GOT3 (cell line): ENCODE measurements around the gene GTPBP2.
"Not testable (repeated sequence)": the region's sequence is repeated elsewhere in the genome, so short reads cannot be mapped to it uniquely, and the experiment has no call there.

ENCODE experiments used
- DNase-seq: peaks from one replicate; lab custom pipeline; 2025; ENCODE audit warnings: mixed read lengths; lab: John Stamatoyannopoulos, UW

Gene GTPBP2

DNA sequence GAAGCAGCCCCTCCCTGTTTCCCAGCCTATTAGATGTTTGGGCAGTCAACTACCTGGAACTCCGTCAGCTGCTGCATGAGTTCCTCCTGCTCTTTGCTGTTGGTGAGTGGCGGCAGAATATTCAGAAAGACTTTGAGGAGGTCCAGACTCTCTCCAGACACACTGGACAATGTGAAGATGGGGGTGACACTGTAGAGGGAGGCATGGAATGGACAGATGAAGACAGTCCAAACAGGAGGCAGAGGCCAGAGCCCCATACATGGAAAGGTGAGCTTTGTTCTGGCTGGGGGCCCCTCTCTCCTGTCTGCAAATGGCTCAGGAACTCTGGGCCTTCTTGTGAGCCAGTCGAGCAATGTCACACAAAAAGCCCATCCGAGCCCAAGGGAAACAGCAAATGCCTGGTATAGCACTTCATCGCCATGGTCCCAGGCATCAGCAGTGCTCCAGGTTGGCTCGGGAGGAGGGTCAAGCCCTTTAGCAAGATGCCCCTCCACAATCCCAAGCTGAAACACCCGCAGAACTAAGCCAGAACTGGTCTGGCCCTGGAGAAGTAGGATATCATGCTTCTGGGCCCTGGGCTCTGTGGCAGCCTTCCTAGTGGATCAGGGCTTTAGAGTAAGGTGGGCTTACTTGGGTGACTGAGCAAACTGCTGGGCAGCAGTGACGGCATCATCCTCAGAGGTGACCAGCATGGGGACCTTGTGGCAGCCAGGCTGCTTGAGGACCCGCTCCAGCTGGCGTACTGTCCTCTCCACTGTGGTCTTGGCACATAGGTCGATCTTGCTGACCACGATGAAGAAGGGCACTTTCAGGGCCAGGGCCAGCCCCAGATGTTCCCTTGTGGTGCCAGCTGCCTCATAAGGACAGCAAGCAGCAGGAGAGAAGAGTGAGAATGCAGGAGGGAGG, 4.9 kb downstream of the GTPBP2 start:
- no peak for DNase-seq

GRCh38 chr6:43622541-43622940, 6.5 kb downstream of the GTPBP2 start:
- no peak for DNase-seq

DNA sequence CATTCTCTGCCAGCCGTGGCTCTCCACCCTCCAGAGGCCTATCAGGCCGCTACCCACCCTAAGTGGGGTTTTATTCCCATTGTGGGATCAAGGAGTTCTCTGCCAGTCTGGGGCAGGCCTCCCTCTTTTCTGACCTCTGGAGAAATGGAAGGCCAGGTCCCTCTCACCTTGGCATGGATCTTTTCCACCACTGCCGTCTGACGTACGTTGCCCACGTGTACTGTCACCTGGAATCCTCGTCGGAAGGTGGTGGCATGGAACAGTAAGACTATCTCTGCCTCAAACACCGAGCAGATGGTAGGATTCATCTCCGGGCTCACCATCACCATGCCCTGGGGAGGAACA, 7.3 kb downstream of the GTPBP2 start:
- DNase-seq: no peak

- no peak for DNase-seq
These were observed 7.8 kb downstream of the GTPBP2 start for GRCh38 chr6:43621078-43621835.

GRCh38 chr6:43616725-43617472, 12.2 kb downstream of the GTPBP2 start:
- DNase-seq: no peak

GRCh38 chr6:43614396-43614730, 14.7 kb downstream of the GTPBP2 start:
- DNase-seq: no peak

DNA sequence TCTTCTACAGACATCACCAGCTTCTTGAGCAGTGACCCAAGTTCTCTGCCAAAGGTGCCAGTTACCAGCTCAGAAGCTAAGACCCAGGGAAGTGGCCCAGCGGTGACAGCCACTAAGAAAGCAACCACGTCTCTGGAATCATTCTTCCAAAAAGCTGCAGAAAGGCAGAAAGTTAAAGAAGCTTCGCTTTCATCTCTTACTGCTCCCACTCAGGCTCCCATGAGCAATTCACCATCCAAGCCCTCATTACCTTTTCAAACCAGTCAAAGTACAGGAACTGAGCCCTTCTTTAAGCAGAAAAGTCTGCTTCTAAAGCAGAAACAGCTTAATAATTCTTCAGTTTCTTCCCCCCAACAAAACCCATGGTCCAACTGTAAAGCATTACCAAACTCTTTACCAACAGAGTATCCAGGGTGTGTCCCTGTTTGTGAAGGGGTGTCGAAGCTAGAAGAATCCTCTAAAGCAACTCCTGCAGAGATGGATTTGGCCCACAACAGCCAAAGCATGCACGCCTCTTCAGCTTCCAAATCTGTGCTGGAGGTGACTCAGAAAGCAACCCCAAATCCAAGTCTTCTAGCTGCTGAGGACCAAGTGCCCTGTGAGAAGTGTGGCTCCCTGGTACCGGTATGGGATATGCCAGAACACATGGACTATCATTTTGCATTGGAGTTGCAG, 15.2 kb downstream of the GTPBP2 start:
- DNase-seq: no peak

DNA sequence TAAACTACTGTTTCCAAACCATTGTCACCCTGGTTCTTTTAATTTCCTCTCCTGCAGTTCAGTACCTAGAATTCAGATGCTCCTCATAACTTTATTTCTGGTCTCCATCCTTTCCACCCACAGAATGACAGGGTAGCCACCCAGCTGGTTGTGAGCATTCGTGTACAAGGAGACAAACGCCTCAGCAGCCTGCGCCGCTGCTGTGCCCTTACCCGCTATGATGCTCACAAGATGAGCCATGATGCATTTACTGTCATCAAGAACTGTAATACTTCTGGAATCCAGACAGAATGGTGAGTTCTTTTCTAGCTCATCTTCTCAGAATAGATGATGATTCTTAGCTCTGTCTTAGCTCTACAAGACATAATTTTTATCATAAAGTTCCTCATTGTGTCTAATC, 18.6 kb downstream of the GTPBP2 start:
- DNase-seq: no peak

GRCh38 chr6:43609402-43609801, 19.7 kb downstream of the GTPBP2 start:
- DNase-seq: no peak

GRCh38 chr6:43608807-43609206, 20.3 kb downstream of the GTPBP2 start:
- DNase-seq: no peak

- no peak for DNase-seq
These were observed 20.7 kb downstream of the GTPBP2 start for GRCh38 chr6:43608310-43608763.

DNA sequence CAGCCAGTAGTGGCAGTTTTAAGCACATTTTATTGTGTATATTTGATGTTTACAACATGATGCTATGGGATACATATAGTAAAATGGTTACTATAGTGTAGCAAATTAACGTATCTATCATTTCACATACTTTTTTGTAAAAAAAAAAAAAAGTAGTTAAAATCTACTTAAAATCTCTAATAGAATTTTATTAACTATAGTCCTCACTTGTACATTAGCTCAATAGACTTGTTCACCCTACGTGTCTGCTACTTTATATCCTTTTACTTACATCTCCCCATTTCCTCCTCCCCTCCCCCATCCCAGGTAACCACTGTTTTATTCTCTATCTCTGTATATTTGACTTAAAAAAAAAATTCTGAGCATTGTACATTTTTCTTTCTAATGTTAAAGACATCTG, 23.0 kb downstream of the GTPBP2 start:
- no peak for DNase-seq

DNA sequence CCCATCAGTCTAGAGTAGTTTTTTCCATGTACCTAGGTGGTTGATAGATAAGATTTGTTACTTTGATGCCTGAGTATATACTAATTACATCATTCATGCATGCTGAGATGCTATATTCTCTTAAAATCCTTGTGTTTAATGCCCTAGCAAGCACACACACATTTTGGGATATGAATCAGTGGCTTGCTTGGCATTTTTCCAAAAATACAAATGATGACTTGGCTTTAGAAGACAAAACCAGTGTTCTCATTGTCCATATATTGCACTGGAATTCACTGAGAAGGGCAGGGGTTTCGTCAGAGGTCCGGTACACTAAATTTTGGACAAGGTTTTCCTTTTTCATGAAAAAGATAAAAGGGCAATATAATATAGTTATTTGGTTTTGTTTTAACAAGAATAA, 24.9 kb downstream of the GTPBP2 start:
- no peak for DNase-seq

DNA sequence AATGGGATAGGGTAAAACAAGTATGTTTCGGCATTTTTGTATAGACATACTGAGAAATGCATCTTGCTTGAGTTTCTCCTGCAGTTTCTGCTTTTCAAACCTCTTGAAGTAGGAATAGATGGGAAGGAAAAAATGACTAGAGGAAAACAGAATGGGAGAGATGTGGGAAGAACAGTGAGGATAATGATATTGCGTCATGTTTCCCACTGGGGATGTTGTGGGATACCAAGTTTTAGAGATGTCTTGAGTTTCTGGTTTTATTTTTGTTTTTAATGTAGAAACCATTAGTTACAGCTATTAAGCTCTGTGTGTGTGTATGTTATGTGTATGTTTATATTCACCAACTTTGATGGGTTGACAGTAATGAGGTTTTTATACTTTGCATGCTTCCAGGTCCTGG, 28.5 kb downstream of the GTPBP2 start:
- no peak for DNase-seq

- no peak for DNase-seq
These were observed 35.1 kb downstream of the GTPBP2 start for GRCh38 chr6:43593938-43594337.

- not testable (repeated sequence) for DNase-seq
These were observed 39.5 kb downstream of the GTPBP2 start for GRCh38 chr6:43589564-43589963.

- DNase-seq: no peak
These were observed 40.9 kb downstream of the GTPBP2 start for GRCh38 chr6:43588194-43588593.

DNA sequence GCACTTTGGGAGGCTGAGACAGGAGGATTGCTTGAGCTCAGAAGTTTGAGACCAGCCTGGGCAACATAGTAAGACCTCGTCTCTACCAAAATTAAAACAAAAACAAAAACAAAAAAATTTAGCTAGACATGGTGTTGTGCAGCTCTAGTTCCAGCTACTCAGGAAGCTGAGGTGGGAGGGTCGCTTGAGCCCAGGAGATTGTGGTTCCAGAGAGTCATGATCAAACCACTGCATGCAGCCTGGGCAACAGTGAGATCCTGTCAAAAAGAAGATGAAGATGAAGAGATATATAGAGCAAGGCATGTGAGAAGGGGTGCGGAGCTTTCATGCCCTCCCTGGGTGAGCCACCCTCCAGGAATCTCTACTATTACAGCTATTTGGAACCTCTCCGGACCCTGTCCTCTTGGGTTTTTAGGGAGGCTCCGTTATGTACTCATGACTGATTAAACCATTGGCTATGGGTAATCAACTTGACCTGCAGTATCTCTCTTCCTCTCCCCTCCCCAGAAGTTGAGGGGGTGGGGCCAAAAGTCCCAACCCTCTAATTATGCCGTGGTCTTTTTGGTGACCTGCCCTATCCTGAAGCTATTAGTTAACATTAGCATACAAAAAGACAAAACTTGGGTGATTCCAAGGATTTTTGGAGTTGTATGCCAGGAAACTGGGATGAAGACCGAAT, 44.0 kb downstream of the GTPBP2 start:
- no peak for DNase-seq

- DNase-seq: no peak
These were observed 46.2 kb downstream of the GTPBP2 start for GRCh38 chr6:43582911-43583310.

DNA sequence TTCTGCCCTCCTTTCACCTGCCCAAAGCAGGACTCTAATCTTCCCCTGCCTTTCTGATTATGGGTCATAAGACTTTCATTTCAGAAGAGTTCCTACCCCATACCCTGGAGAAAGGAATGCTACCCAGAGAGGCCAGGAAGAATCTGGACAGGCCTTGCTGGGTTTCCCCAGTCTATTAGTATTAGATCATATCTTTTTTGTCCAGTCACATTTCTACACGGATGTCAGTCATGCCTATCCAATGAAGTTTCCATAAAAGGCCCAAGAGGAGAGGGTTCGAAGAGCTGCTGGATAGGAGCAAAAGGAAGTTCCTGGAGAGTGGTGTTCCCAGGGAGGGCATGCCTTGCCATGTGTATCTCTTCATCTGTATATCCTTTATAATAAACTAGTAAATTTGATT, 49.9 kb downstream of the GTPBP2 start:
- no peak for DNase-seq

GRCh38 chr6:43578748-43579147, 50.3 kb downstream of the GTPBP2 start:
- DNase-seq: no peak
